Chondrocyte (in vitro differentiated cells): ENCODE data around the gene ZCWPW1. TPM values are rescaled to one million over a fixed set of nuclear protein-coding genes. Genes with fewer than 3 reads are reported as not detected.

ENCODE experiments used
- DNase-seq: peaks from one replicate; pipeline ENCODE4 v3.0.0; 2021; ENCODE audit warnings: mixed read lengths, low spot score
- H3K27ac Mint-ChIP-seq: one replicate; pipeline ENCODE4 v1.8.0; 2021; ENCODE audit warnings: mild to moderate bottlenecking, moderate library complexity, mixed read lengths; ENCODE audit not compliant: unreplicated experiment
- H3K27me3 Mint-ChIP-seq: 2 replicates; pipeline ENCODE4 v1.8.0; 2021; ENCODE audit warnings: low read depth, mixed read lengths
- H3K36me3 Mint-ChIP-seq: 2 replicates; pipeline ENCODE4 v1.8.0; 2021; ENCODE audit warnings: low read depth, mixed read lengths
- H3K4me1 Mint-ChIP-seq: 2 replicates; pipeline ENCODE4 v1.8.0; 2021; ENCODE audit warnings: low read depth, mild to moderate bottlenecking, mixed read lengths
- H3K4me3 Mint-ChIP-seq: one replicate; pipeline ENCODE4 v1.8.0; 2021; ENCODE audit warnings: mild to moderate bottlenecking, moderate library complexity, mixed read lengths; ENCODE audit not compliant: unreplicated experiment
- H3K9me3 Mint-ChIP-seq: 2 replicates; pipeline ENCODE4 v1.8.0; 2021; ENCODE audit warnings: low read depth, mixed read lengths
- total RNA-seq: library from RNA; stranded (reverse); gene quantifications from 3 replicates; pipeline ENCODE4 v1.2.1, GENCODE V29; 2021
- TF ChIP-seq, protein P1 (sequence below): fragments of 200-600 bp; sonication (generic); IDR thresholded peaks from 2 replicates; pipeline ENCODE4 v1.5.0; 2021; ENCODE audit warnings: antibody characterized with exemption, mild to moderate bottlenecking, moderate library complexity

Gene ZCWPW1
- total RNA-seq, 1 donor from 2014 or later: 3.8 TPM

DNA sequence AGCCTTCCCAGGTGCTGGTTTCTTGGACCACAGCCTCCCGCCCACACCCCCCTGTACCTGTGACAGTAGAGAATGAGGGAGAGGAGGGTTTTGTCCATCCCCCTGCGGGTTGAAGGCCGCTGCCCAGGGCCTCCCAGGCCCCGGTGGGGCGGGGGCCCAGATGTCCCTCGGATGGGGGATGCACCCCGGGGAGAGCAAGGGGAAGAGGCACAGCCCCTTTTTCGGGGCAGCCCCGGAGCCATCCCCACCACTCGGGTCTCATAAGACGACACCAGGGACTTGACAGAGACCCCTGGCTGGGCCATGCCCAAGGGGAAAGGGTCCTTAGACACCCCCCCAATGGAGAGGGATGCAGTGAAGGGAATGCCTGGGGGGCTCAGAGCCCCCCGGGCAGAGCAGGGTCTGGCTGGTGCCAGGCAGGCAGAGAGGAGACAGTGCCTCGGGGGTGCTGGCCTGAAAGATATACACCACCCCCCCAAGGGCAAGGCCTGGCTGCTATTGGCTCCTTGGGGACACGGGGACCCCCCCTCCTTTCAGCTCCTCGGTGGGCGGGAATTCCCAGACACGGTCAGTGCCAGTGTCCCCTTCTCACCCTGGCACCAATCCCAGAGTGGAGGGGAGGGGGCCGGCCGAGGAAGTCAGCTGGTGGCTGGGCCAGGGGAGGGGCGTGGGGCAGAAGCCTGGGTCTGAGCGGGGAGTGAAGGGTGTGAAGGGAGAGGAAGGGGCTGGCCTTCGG lies 39.3 kb upstream of the ZCWPW1 start:
- Mint-ChIP-seq H3K4me1 (peaks cover 13% of the 10 kb centered on the region), H3K27ac (no peak overlapping the region), H3K4me3 (no peak overlapping the region), H3K27me3 (no peaks in the 10 kb centered on the region), H3K36me3 (no peaks in the 10 kb centered on the region), H3K9me3 (no peaks in the 10 kb centered on the region)
- no peak for DNase-seq
- TF ChIP-seq, protein P1, sequence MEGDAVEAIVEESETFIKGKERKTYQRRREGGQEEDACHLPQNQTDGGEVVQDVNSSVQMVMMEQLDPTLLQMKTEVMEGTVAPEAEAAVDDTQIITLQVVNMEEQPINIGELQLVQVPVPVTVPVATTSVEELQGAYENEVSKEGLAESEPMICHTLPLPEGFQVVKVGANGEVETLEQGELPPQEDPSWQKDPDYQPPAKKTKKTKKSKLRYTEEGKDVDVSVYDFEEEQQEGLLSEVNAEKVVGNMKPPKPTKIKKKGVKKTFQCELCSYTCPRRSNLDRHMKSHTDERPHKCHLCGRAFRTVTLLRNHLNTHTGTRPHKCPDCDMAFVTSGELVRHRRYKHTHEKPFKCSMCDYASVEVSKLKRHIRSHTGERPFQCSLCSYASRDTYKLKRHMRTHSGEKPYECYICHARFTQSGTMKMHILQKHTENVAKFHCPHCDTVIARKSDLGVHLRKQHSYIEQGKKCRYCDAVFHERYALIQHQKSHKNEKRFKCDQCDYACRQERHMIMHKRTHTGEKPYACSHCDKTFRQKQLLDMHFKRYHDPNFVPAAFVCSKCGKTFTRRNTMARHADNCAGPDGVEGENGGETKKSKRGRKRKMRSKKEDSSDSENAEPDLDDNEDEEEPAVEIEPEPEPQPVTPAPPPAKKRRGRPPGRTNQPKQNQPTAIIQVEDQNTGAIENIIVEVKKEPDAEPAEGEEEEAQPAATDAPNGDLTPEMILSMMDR: no peak

DNA sequence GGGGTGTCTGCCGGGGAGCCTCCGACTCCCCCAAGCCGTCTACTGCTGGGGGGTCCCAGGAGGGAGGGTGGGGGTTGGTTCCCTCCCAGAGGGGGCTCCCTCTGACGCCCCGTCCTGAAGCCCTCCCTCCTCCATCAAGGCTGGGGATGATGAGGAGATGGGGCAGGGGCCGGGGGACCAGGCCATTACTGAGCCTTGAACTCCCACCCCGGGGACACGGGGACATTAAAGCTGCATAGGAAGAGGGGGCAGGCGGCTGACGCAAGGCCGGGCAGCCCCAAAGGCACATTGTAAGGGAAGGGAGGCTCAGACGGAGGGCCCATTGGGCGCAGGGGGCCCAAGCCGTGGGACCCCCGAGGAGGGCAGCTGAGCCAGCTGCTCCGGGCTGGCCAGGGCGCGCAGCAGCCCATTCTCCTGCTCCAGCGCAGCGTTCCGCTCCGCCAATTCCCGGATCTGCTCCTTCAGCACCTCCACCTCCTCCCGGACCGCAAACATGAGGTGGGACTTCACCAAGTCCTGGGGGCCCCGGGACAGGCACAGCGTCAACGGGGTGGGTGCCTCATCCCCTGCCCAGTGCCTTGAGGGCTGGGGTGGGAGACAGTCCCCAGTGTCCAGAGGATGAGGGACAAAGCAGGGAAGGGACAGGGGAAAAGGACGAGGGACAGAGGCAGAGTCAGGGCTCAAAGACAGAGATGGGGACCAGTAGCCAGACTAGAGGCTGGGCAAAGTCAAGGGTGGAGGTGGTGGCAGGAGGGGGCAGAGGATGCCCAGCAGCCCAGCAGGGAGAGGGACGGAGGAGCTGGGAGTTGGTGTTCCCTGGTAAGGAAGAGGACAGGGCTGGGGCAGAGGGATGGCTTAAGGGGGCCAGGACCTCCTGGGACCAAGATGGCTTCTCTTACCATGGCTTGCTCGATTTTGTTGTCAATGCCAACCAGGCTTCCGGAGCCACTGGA lies 38.4 kb upstream of the ZCWPW1 start:
- Mint-ChIP-seq H3K4me1 (peaks cover 11% of the 10 kb centered on the region), H3K27ac (no peak overlapping the region), H3K36me3 (no peaks in the 10 kb centered on the region), H3K27me3 (no peaks in the 10 kb centered on the region), H3K9me3 (no peaks in the 10 kb centered on the region), H3K4me3 (no peak overlapping the region)
- no peak for DNase-seq
- TF ChIP-seq, protein P1: no peak

DNA sequence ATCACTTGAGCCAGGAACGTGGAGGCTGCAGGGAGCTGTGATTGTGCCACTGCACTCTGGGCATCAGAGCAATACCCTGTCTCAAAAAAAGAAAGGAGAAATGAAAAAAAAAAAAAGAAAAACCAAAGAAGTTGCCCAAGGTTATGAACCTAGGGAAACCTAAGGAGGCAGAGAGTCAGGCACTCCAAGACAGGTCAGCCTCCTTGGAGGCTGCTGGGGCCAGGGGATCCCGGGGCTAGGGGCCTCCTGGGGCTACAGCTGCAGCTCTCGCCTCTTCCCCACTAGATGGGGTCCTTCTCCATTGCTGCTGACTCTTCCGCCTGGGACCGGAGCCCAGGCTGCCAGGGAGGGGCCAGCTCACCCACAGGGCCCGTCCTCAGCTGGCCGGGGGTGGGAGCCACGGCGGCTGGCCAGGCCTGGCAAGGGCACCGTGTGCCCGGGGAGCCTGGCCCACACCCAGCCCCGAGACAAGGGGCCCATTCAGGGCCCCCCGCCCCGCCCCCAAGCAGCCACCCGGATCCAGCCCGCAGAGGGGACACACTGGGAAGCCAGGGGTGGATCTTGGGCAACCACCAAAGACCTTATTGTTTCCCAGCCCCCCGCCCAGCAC lies 37.3 kb upstream of the ZCWPW1 start:
- no peak overlapping the region for H3K27ac Mint-ChIP-seq
- peaks cover 11% of the 10 kb centered on the region for H3K4me1 Mint-ChIP-seq
- DNase-seq: no peak

DNA sequence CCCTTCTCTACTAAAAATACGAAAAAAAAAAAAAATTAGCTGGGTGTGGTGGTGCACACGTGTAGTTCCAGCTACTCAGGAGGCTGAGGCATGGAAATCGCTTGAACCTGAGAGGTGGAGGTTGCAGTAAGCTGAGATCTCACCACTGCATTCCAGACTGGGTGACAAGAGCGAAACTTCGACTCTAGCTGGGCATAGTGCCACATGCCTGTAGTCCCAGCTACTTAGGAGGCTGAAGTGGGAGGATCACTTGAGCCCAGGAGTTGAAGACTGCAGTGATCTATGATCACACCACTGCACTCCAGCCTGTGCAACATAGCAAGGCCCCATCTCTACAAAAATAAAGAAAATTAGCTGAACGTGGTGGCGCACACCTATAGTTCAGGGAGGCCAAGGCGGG lies 36.8 kb upstream of the ZCWPW1 start:
- no peaks in the 10 kb centered on the region for H3K27me3 Mint-ChIP-seq
- no peaks in the 10 kb centered on the region for H3K36me3 Mint-ChIP-seq
- H3K4me1 Mint-ChIP-seq: peaks cover 11% of the 10 kb centered on the region
- H3K9me3 Mint-ChIP-seq: no peaks in the 10 kb centered on the region
- TF ChIP-seq, protein P1: no peak
- DNase-seq: no peak
- H3K27ac Mint-ChIP-seq: no peak overlapping the region
- H3K4me3 Mint-ChIP-seq: no peak overlapping the region

More for the DNA sequence above, 37.3 kb upstream of the ZCWPW1 start:
- Mint-ChIP-seq H3K27me3 (no peaks in the 10 kb centered on the region), H3K36me3 (no peaks in the 10 kb centered on the region), H3K4me3 (no peak overlapping the region), H3K9me3 (no peaks in the 10 kb centered on the region)
- TF ChIP-seq, protein P1: peak; percentile 91

- Mint-ChIP-seq H3K27ac (no peak overlapping the region), H3K4me1 (peaks cover 11% of the 10 kb centered on the region), H3K27me3 (no peaks in the 10 kb centered on the region)
These were observed 36.3 kb upstream of the ZCWPW1 start for GRCh38 chr7:100464791-100465190.

More at GRCh38 chr7:100464791-100465190, 36.3 kb upstream of the ZCWPW1 start:
- TF ChIP-seq, protein P1: no peak
- Mint-ChIP-seq H3K9me3 (no peaks in the 10 kb centered on the region), H3K36me3 (no peaks in the 10 kb centered on the region), H3K4me3 (no peak overlapping the region)
- DNase-seq: no peak
